GM13976 (cell line): Measurements from ENCODE around the gene VWDE.

Source experiments
- DNase-seq: peaks from one replicate; pipeline ENCODE4 v3.0.0; 2012; ENCODE audit warnings: low spot score
- CTCF ChIP-seq: IDR thresholded peaks from 2 replicates; pipeline ENCODE4 v1.5.1; 2012; ENCODE audit warnings: borderline replicate concordance, mild to moderate bottlenecking; ENCODE audit not compliant: insufficient read depth; ENCODE audit errors: extremely low read depth, missing control alignments, control extremely low read depth
- in situ Hi-C: fragments of 300-500 bp; cut with MboI; formaldehyde crosslinking; loops from one replicate; pipeline ENCODE4 v1.12.0; 2022; ENCODE audit warnings: low sequenced_read_pairs, mixed read lengths, inconsistent platforms; ENCODE audit not compliant: unreplicated experiment

Gene VWDE

DNA sequence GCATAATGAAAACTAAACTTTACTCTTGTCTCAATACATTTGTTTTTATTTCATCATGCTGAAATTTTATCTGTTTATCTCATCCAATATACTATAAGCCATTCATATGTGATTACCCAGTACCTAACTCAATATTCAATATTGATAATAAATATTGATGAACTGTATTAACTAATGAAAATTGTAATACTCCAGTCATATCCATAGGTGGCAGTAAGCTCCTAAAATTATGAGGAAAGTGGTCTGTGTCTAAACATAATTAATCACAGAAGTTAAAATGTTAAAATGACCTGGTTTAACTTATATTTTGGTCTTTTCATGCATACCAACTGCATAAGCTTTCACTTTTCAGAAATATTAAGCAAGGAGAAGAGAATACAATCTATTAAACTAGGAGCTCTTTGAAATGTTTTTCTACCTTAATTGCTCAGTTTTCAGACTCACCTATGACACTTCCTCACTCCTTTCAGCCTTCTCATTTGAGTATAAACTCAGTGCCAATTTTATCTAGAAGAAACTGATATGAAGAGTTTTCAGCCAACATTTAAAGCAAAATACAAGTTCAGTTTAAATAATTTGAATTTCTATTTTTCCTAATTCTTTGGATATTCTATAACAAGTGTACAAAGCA lies 30.5 kb upstream of the VWDE start:
- in situ Hi-C loops: no loop called here
- no peak for DNase-seq
- no peak for TF ChIP-seq CTCF

GRCh38 chr7:12431886-12432556 lies 28.4 kb upstream of the VWDE start:
- TF ChIP-seq CTCF: no peak
- in situ Hi-C loops: no loop called here
- DNase-seq: no peak

DNA sequence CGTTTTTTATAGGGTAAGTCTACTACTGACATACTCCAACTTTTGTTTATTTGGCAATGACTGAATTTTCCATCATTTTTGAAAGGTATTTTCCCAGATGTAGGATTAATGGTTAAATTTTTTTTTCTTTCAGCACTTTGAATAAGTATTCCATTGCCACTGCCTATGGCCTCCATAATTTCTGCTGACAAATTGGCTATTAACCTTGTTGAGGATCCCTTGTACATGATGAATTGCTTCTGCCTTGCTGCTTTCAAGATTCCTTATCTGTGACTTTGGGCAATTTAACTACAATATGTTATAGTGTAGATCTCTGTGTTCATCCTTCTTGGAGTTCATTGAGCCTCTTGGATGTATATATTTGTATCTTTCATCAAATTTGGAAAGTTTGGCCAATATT lies 21.6 kb upstream of the VWDE start:
- in situ Hi-C loops: no loop called here
- DNase-seq: no peak
- TF ChIP-seq CTCF: no peak

GRCh38 chr7:12423997-12424745 lies 20.5 kb upstream of the VWDE start:
- in situ Hi-C loops: no loop called here
- no peak for TF ChIP-seq CTCF
- no peak for DNase-seq

- TF ChIP-seq CTCF: no peak
- DNase-seq: no peak
- in situ Hi-C loops: no loop called here
Measured at GRCh38 chr7:12423355-12423996, 19.8 kb upstream of the VWDE start.

DNA sequence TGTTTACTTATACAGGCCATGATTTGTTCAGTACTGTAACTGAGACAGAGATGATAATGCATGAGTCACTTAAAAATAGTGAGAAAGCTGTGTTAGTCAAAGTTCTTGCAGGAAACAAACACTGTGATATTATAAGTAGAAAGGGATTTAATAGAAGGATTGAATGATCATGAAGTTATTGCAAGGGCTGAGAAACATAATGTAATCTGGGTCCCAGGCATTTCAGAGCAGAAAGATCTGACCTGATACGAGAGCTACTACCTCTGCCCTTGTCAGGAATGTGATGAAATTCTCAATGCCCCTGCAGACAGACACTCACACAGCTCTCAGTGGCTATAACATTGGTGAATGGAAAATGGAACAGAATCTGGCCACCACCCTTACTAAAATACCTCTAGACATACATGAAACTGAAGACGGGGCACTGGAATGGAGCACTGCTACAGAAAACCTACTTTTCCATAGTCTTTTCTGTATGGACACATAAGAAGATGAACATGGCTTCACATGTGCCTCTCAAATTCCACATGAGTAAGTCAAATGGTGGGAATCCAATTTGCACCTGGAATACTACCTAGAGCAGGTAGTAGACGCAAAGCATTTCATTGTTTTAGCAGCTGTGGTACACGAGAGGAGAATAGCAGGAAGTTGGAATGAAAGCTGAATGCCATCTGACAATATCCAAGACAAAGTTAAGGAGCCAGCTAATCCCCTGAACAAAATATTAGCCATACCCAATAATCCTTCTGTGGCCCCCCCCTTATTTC lies 19.1 kb upstream of the VWDE start:
- in situ Hi-C loops: no loop called here
- no peak for DNase-seq
- TF ChIP-seq CTCF: no peak
